GM10266 (cell line): ENCODE results near the gene TMEM200C.

ENCODE experiments used
- DNase-seq: peaks from one replicate; pipeline ENCODE4 v3.0.0; 2012; ENCODE audit errors: extremely low spot score
- CTCF ChIP-seq: IDR thresholded peaks from 2 replicates; pipeline ENCODE4 v1.5.1; 2012; ENCODE audit warnings: mild to moderate bottlenecking, low read depth; ENCODE audit not compliant: control insufficient read depth, insufficient read depth; ENCODE audit errors: missing control alignments

Gene TMEM200C

GRCh38 chr18:5857180-5857579 is 38.1 kb downstream of the TMEM200C start:
- no peak for DNase-seq
- TF ChIP-seq CTCF, result no peak

GRCh38 chr18:5853253-5853652 is 42.1 kb downstream of the TMEM200C start:
- DNase-seq, result no peak
- TF ChIP-seq CTCF, result no peak

- no peak for TF ChIP-seq CTCF
- no peak for DNase-seq
These were observed 43.3 kb downstream of the TMEM200C start for GRCh38 chr18:5851998-5852397.

GRCh38 chr18:5842653-5843052 is 52.7 kb downstream of the TMEM200C start:
- DNase-seq, result no peak
- no peak for TF ChIP-seq CTCF

GRCh38 chr18:5841518-5841917 is 53.8 kb downstream of the TMEM200C start:
- no peak for TF ChIP-seq CTCF
- no peak for DNase-seq

- TF ChIP-seq CTCF, result no peak
- DNase-seq, result no peak
These were observed 54.8 kb downstream of the TMEM200C start for GRCh38 chr18:5840547-5840946.

GRCh38 chr18:5840025-5840424 is 55.3 kb downstream of the TMEM200C start:
- DNase-seq, result no peak
- TF ChIP-seq CTCF, result no peak

GRCh38 chr18:5839102-5839501 is 56.2 kb downstream of the TMEM200C start:
- DNase-seq, result no peak
- no peak for TF ChIP-seq CTCF
